Calu3 (cell line): Measurements from ENCODE around the gene FSTL5. TPM values are rescaled to one million over a fixed set of nuclear protein-coding genes. Genes with fewer than 3 reads are reported as not detected.

ENCODE experiments used
- BruUV-seq: library from RNA; stranded (reverse); fragments of 400-500 nt; replicated peaks from 2 replicates; lab custom pipeline; 2021; lab: Mats Ljungman, UMichigan
- CTCF ChIA-PET: fragments of 300-600 bp; sonication (Branson Sonifier 250); formaldehyde crosslinking; loops from one replicate; lab custom pipeline; 2022; ENCODE audit warnings: antibody characterized with exemption; lab: Charles Lee
- DNase-seq: peaks from one replicate; pipeline ENCODE4 v3.0.0; 2022
- H3K27ac Mint-ChIP-seq: one replicate; pipeline ENCODE4 v1.8.0; 2022; ENCODE audit warnings: mixed read lengths; ENCODE audit not compliant: unreplicated experiment
- H3K27me3 Mint-ChIP-seq: one replicate; pipeline ENCODE4 v1.8.0; 2022; ENCODE audit warnings: mixed read lengths; ENCODE audit not compliant: unreplicated experiment
- H3K36me3 Mint-ChIP-seq: one replicate; pipeline ENCODE4 v1.8.0; 2022; ENCODE audit warnings: mild to moderate bottlenecking, moderate library complexity, mixed read lengths; ENCODE audit not compliant: insufficient read depth, unreplicated experiment
- H3K4me1 Mint-ChIP-seq: one replicate; pipeline ENCODE4 v1.8.0; 2022; ENCODE audit warnings: mild to moderate bottlenecking, low read depth, mixed read lengths; ENCODE audit not compliant: unreplicated experiment
- H3K4me3 Mint-ChIP-seq: one replicate; pipeline ENCODE4 v1.8.0; 2022; ENCODE audit warnings: mild to moderate bottlenecking, low read depth, moderate library complexity, mixed read lengths; ENCODE audit not compliant: unreplicated experiment
- H3K9me3 Mint-ChIP-seq: one replicate; pipeline ENCODE4 v1.8.0; 2022; ENCODE audit warnings: low read depth, mixed read lengths; ENCODE audit not compliant: unreplicated experiment
- intact Hi-C: fragments of 100-400 bp; cut with micrococcal nuclease; formaldehyde crosslinking; loops from one replicate; pipeline ENCODE4 v1.10.0; 2022; ENCODE audit not compliant: unreplicated experiment
- total RNA-seq: library from RNA; stranded (reverse); gene quantifications from 2 replicates; pipeline ENCODE4 v1.2.3, GENCODE V29; 2022
- TF ChIP-seq, protein P1 (sequence below): fragments of 200-600 bp; IDR thresholded peaks from one replicate; pipeline ENCODE4 v1.8.0; 2022; ENCODE audit warnings: antibody characterized with exemption; ENCODE audit not compliant: unreplicated experiment

Gene FSTL5
- total RNA-seq, 1 experiment from 2014 or later: not detected

DNA sequence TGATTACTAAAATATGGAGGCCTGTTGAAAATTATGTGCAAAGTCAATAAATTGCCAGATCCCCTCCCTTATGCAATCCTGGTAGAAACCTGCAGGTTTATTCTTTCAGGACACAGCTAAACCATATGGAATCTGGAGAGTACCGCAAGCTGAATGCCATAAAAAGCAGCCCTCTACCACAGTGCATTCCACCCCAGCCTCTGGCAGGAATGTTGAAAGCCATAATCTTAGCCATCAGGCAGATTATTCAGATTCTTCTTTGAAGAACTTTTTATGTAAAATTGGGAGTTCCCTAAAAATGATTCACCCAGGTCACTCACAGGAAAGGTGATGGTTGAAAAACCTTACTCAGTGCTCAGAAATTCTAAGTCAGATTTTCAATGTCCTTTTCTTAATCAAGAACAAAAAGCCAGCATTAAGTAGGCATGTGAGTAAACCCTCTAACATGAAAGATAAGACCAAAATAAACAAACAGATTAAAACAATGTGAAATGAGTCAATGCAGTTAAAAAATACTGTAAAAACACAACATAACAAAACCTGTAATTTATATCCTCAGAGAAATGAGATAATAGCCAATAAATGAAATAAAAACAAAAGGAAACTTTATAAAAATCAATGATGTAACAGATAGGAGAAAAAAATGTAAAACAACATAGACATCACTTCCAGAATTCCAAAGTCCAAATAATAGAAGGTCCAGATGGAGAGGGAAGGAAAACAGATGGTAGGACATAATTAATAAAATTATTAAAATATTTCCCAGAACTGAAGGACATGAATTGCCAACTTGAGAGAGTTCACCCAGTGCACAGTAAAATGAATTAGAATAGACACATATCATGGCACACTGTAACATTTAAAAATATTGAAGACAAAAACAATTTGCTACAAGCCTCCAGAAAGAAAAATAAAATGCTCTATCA is 226.9 kb downstream of the FSTL5 start:
- intact Hi-C loops: no loop called here
- no peaks in the 10 kb centered on the region for H3K9me3 Mint-ChIP-seq
- no peaks in the 10 kb centered on the region for H3K27me3 Mint-ChIP-seq
- CTCF ChIA-PET: no interaction called here
- TF ChIP-seq, protein P1, sequence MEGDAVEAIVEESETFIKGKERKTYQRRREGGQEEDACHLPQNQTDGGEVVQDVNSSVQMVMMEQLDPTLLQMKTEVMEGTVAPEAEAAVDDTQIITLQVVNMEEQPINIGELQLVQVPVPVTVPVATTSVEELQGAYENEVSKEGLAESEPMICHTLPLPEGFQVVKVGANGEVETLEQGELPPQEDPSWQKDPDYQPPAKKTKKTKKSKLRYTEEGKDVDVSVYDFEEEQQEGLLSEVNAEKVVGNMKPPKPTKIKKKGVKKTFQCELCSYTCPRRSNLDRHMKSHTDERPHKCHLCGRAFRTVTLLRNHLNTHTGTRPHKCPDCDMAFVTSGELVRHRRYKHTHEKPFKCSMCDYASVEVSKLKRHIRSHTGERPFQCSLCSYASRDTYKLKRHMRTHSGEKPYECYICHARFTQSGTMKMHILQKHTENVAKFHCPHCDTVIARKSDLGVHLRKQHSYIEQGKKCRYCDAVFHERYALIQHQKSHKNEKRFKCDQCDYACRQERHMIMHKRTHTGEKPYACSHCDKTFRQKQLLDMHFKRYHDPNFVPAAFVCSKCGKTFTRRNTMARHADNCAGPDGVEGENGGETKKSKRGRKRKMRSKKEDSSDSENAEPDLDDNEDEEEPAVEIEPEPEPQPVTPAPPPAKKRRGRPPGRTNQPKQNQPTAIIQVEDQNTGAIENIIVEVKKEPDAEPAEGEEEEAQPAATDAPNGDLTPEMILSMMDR: no peak
- DNase-seq: no peak
- peaks cover 11% of the 10 kb centered on the region for H3K4me1 Mint-ChIP-seq
- no peak overlapping the region for H3K27ac Mint-ChIP-seq
- H3K36me3 Mint-ChIP-seq: no peaks in the 10 kb centered on the region
- no TSS peak for BruUV-seq
- no peak overlapping the region for H3K4me3 Mint-ChIP-seq

DNA sequence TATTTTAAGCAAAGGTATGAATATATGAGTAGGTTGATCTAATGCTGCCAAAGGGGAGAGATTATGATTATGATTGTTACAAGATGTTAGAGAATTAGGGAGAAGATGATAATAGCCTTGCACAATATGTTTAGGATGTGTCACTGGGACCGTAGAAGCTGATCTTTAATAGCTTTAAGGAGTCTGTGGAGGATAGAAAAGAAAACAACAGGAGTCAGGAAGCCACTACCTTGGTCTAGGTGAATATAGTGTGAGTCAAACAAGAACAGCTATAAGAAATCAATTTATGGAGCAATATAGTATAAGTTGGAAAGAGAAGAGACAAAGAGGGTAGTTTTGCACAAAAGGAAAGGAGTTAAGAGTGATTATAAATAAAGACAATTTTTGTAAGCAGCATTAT is 232.7 kb downstream of the FSTL5 start:
- CTCF ChIA-PET: no interaction called here
- TF ChIP-seq, protein P1: no peak
- H3K27ac Mint-ChIP-seq: no peak overlapping the region
- no peaks in the 10 kb centered on the region for H3K9me3 Mint-ChIP-seq
- H3K27me3 Mint-ChIP-seq: no peaks in the 10 kb centered on the region
- no TSS peak for BruUV-seq
- no peaks in the 10 kb centered on the region for H3K36me3 Mint-ChIP-seq
- intact Hi-C loops: no loop called here
- no peak overlapping the region for H3K4me3 Mint-ChIP-seq
- H3K4me1 Mint-ChIP-seq: peaks cover 9% of the 10 kb centered on the region
- DNase-seq: no peak

DNA sequence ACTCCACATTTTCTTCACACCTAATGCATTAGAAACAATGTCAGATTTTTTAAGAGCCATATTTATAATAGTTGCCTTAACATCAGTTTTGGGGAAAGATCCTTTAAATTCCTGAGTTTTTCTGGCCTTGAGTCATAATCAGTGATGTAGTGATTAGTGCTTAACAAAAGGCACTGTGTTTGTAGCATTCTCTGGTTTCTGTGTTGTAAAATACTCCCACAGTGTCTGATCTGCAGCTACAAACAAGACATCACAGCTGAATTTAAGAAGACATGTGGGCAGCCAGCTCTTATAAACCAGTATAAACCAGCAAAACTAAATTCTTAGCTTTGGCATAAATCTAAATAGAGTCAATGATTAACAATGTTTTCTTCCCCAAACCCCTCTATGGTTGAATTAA is 233.8 kb downstream of the FSTL5 start:
- TF ChIP-seq, protein P1: no peak
- Mint-ChIP-seq H3K9me3 (no peaks in the 10 kb centered on the region), H3K4me3 (no peak overlapping the region), H3K27me3 (no peaks in the 10 kb centered on the region), H3K36me3 (no peaks in the 10 kb centered on the region), H3K4me1 (peaks cover 9% of the 10 kb centered on the region), H3K27ac (no peak overlapping the region)
- BruUV-seq: no TSS peak
- intact Hi-C loops: no loop called here
- no peak for DNase-seq
- CTCF ChIA-PET: no interaction called here

DNA sequence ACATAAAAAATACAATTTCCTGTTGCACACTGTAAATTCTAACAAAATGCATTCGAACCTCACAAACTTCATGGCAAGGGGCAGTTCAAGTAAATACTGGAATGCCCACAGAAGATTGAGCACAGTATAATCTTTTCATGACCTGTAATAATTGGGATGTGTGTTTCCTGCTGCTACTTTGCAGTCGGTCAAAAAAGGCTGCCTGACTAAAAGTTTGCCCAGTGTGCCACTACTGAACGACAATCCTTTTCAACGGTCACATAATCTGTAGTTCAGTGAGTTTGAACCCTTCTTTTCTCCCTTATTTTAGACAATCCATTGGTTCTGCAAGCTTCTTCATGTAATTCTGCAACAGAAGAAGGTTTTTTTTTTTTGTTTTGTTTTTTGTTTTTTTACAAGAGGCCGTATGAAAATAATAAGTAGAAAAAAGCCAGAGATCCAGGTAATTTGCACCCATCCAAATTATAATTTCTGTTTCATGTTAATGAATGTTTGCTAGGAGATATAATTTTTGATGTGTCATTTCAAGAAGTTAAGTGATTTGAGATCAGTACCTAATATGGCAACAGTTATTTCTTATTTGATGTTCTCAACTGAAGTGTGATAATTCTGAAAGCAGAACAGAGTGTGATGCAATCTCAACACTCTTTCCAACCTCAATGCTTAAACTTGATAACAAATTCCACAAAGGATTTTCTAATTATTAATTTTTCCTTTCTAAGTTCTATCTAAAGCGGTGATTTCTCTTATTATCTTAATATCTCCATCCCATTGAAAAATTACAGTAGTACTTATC is 237.6 kb downstream of the FSTL5 start:
- no peak for DNase-seq
- TF ChIP-seq, protein P1: no peak
- Mint-ChIP-seq H3K27me3 (no peaks in the 10 kb centered on the region), H3K4me3 (no peak overlapping the region), H3K4me1 (peaks cover 8% of the 10 kb centered on the region), H3K36me3 (no peaks in the 10 kb centered on the region), H3K27ac (no peak overlapping the region), H3K9me3 (no peaks in the 10 kb centered on the region)
- BruUV-seq: no TSS peak
- intact Hi-C loops: no loop called here
- CTCF ChIA-PET: no interaction called here
